HEK293 (cell line): ENCODE results near the gene CAPZB.
A peak's percentile ranks its signal among the peaks of the same experiment; 100 is the strongest.

Source experiments
- CTCF ChIA-PET: fragments of 350-600 bp; formaldehyde crosslinking; extraction: SDS; loops from one replicate; lab custom pipeline; 2021; ENCODE audit warnings: antibody characterized with exemption; lab: Yijun Ruan, JAX
- POLR2A ChIA-PET: fragments of 300-600 bp; formaldehyde crosslinking; extraction: SDS; loops from one replicate; lab custom pipeline; 2020; ENCODE audit warnings: antibody characterized with exemption, inconsistent platforms; lab: Yijun Ruan, JAX
- H3K27ac ChIP-seq: fragments of 200-500 bp; sonication (Bioruptor generic); 2 replicates; pipeline ENCODE4 v1.5.1; 2014; ENCODE audit warnings: low read depth, low read length, control low read depth, inconsistent platforms; ENCODE audit errors: extremely low read depth
- H3K36me3 ChIP-seq, 2 experiments: fragments of 200-500 bp in 1 of 2; sonication (Bioruptor generic) in 1 of 2; 1 replicate in 1 of 2; 2 replicates in 1 of 2; pipeline ENCODE4 v1.5.1; 2014 to 2017; ENCODE audit warnings: inconsistent platforms in 2 of 2, low read length in 2 of 2; ENCODE audit not compliant: control insufficient read depth in 2 of 2, insufficient read depth in 1 of 2
- H3K4me1 ChIP-seq: fragments of 200-500 bp; sonication (Bioruptor generic); 2 replicates; pipeline ENCODE4 v1.5.1; 2014; ENCODE audit warnings: mild to moderate bottlenecking, low read length, inconsistent platforms; ENCODE audit not compliant: control insufficient read depth, insufficient read depth
- H3K4me3 ChIP-seq: 2 replicates; pipeline ENCODE4 v1.5.1; 2011; ENCODE audit warnings: low read depth, mild to moderate bottlenecking, control low read depth, low read length, moderate library complexity
- H3K9me3 ChIP-seq: fragments of 200-500 bp; sonication (Bioruptor generic); 2 replicates; pipeline ENCODE4 v1.5.1; 2014; ENCODE audit warnings: low read depth, low read length, inconsistent platforms; ENCODE audit not compliant: control insufficient read depth, insufficient read depth
- GLI4 ChIP-seq: fragments of 450-650 bp; formaldehyde crosslinking; IDR thresholded peaks from 2 replicates; pipeline ENCODE4 v1.5.1; 2016; ENCODE audit warnings: missing biosample characterization, missing genetic modification characterization
- GLIS2 ChIP-seq: fragments of 450-650 bp; formaldehyde crosslinking; IDR thresholded peaks from 2 replicates; pipeline ENCODE4 v1.5.1; 2016; ENCODE audit warnings: missing biosample characterization, missing genetic modification characterization
- HIC1 ChIP-seq: fragments of 450-650 bp; formaldehyde crosslinking; IDR thresholded peaks from 2 replicates; pipeline ENCODE4 v1.5.1; 2016; ENCODE audit warnings: missing biosample characterization, missing genetic modification characterization
- HOXA7 ChIP-seq: sonication (generic); formaldehyde crosslinking; IDR thresholded peaks from 2 replicates; pipeline ENCODE4 v1.8.1; 2022; ENCODE audit warnings: missing genetic modification reagents, borderline replicate concordance
- KLF1 ChIP-seq: fragments of 450-650 bp; formaldehyde crosslinking; IDR thresholded peaks from 2 replicates; pipeline ENCODE4 v1.5.1; 2016; ENCODE audit warnings: missing biosample characterization, missing genetic modification characterization
- KLF16 ChIP-seq: fragments of 450-650 bp; formaldehyde crosslinking; IDR thresholded peaks from 2 replicates; pipeline ENCODE4 v1.5.1; 2017; ENCODE audit warnings: missing biosample characterization, missing genetic modification characterization
- KLF7 ChIP-seq: fragments of 450-650 bp; formaldehyde crosslinking; IDR thresholded peaks from 2 replicates; pipeline ENCODE4 v1.5.1; 2016; ENCODE audit warnings: missing biosample characterization, missing genetic modification characterization, borderline replicate concordance
- REPIN1 ChIP-seq: fragments of 450-650 bp; formaldehyde crosslinking; IDR thresholded peaks from 2 replicates; pipeline ENCODE4 v1.5.1; 2017; ENCODE audit warnings: missing biosample characterization, missing genetic modification characterization, low read depth
- SCRT2 ChIP-seq: fragments of 450-650 bp; formaldehyde crosslinking; IDR thresholded peaks from 2 replicates; pipeline ENCODE4 v1.5.1; 2016; ENCODE audit warnings: missing biosample characterization, missing genetic modification characterization
- SP3 ChIP-seq: fragments of 450-650 bp; formaldehyde crosslinking; IDR thresholded peaks from 2 replicates; pipeline ENCODE4 v1.5.1; 2016; ENCODE audit warnings: missing biosample characterization, missing genetic modification characterization
- SP7 ChIP-seq: fragments of 450-650 bp; formaldehyde crosslinking; IDR thresholded peaks from 2 replicates; pipeline ENCODE4 v1.5.1; 2016; ENCODE audit warnings: missing biosample characterization, missing genetic modification characterization
- ZBTB11 ChIP-seq: fragments of 450-650 bp; formaldehyde crosslinking; conservative IDR thresholded peaks from 2 replicates; pipeline ENCODE4 v1.5.1; 2016; ENCODE audit warnings: low read depth, missing biosample characterization, missing genetic modification characterization
- ZBTB17 ChIP-seq: fragments of 450-650 bp; formaldehyde crosslinking; IDR thresholded peaks from 2 replicates; pipeline ENCODE4 v1.5.1; 2016; ENCODE audit warnings: missing biosample characterization, missing genetic modification characterization
- ZBTB20 ChIP-seq: fragments of 450-650 bp; formaldehyde crosslinking; IDR thresholded peaks from 2 replicates; pipeline ENCODE4 v1.5.1; 2016; ENCODE audit warnings: missing biosample characterization, missing genetic modification characterization
- ZNF132 ChIP-seq: fragments of 450-650 bp; formaldehyde crosslinking; IDR thresholded peaks from 2 replicates; pipeline ENCODE4 v1.5.1; 2017; ENCODE audit warnings: missing biosample characterization, missing genetic modification characterization, borderline replicate concordance
- ZNF157 ChIP-seq: fragments of 450-650 bp; formaldehyde crosslinking; IDR thresholded peaks from 2 replicates; pipeline ENCODE4 v1.5.1; 2016; ENCODE audit warnings: missing biosample characterization, missing genetic modification characterization
- ZNF280D ChIP-seq: fragments of 450-650 bp; formaldehyde crosslinking; IDR thresholded peaks from 2 replicates; pipeline ENCODE4 v1.5.1; 2016; ENCODE audit warnings: missing biosample characterization, missing genetic modification characterization
- ZNF324 ChIP-seq: fragments of 450-650 bp; formaldehyde crosslinking; IDR thresholded peaks from 2 replicates; pipeline ENCODE4 v1.5.1; 2016; ENCODE audit warnings: missing biosample characterization, missing genetic modification characterization
- ZNF449 ChIP-seq: fragments of 450-650 bp; formaldehyde crosslinking; IDR thresholded peaks from 2 replicates; pipeline ENCODE4 v1.5.1; 2017; ENCODE audit warnings: missing biosample characterization, mild to moderate bottlenecking, missing genetic modification characterization, moderate library complexity
- ZNF530 ChIP-seq: fragments of 450-650 bp; formaldehyde crosslinking; IDR thresholded peaks from 2 replicates; pipeline ENCODE4 v1.5.1; 2016; ENCODE audit warnings: low read depth, missing biosample characterization, missing genetic modification characterization
- ZNF600 ChIP-seq: fragments of 450-650 bp; formaldehyde crosslinking; IDR thresholded peaks from 2 replicates; pipeline ENCODE4 v1.5.1; 2016; ENCODE audit warnings: missing biosample characterization, missing genetic modification characterization
- ZNF677 ChIP-seq: fragments of 450-650 bp; IDR thresholded peaks from 2 replicates; pipeline ENCODE4 v1.5.0; 2018; ENCODE audit warnings: missing biosample characterization, mild to moderate bottlenecking, missing genetic modification characterization, moderate library complexity
- ZNF704 ChIP-seq: fragments of 450-650 bp; formaldehyde crosslinking; IDR thresholded peaks from 2 replicates; pipeline ENCODE4 v1.5.1; 2016; ENCODE audit warnings: missing biosample characterization, missing genetic modification characterization
- ZNF76 ChIP-seq: fragments of 450-650 bp; formaldehyde crosslinking; IDR thresholded peaks from 2 replicates; pipeline ENCODE4; 2016; ENCODE audit warnings: low read depth, missing biosample characterization, missing genetic modification characterization, borderline replicate concordance
- ZNF785 ChIP-seq: fragments of 450-650 bp; formaldehyde crosslinking; IDR thresholded peaks from 2 replicates; pipeline ENCODE4 v1.5.1; 2016; ENCODE audit warnings: missing biosample characterization, missing genetic modification characterization
- ZSCAN30 ChIP-seq: fragments of 450-650 bp; IDR thresholded peaks from 2 replicates; pipeline ENCODE4 v1.5.1; 2018; ENCODE audit warnings: missing biosample characterization, mild to moderate bottlenecking, missing genetic modification characterization, moderate library complexity

The CAPZB gene

GRCh38 chr1:19485362-19486187 lies at the start of gene CAPZB (continued):
- peak; percentile 35; the same call in 1 of the 2 replicates for TF ChIP-seq GLIS2 (tag by site-specific recombination)
- no peak for TF ChIP-seq SCRT2 (tag by site-specific recombination)
- TF ChIP-seq ZNF785 (tag by site-specific recombination), result no peak
- TF ChIP-seq ZBTB11 (tag by site-specific recombination), result peak; percentile 81
- TF ChIP-seq KLF7 (tag by site-specific recombination), result 0 out of 2 replicates have a peak, but pooled peaks have one; percentile 28
- peak; percentile 93 for TF ChIP-seq ZNF600
- TF ChIP-seq ZBTB17 (tag by site-specific recombination), result peak; percentile 50
- TF ChIP-seq ZNF76 (tag by site-specific recombination), result peak; percentile 64; the same call in 1 of the 2 replicates
- no peak for TF ChIP-seq ZNF677
- TF ChIP-seq HOXA7, result no peak
- peak; percentile 68 for TF ChIP-seq ZBTB20 (tag by site-specific recombination)
- peak; percentile 70 for TF ChIP-seq ZSCAN30 (tag by site-specific recombination)
- TF ChIP-seq KLF16 (tag by site-specific recombination), result peak; percentile 38; the same call in 1 of the 2 replicates
- peak; percentile 99 for TF ChIP-seq ZNF449 (tag by site-specific recombination)
- TF ChIP-seq KLF1 (tag by site-specific recombination), result peak; percentile 90
- TF ChIP-seq SP7 (tag by site-specific recombination), result 0 out of 2 replicates have a peak, but pooled peaks have one; percentile 1
- TF ChIP-seq ZNF704, result no peak
- no peak for TF ChIP-seq ZNF530 (tag by site-specific recombination)

- Histone ChIP-seq H3K4me3 (no peak overlapping the region), H3K4me1 (no peaks in the 10 kb centered on the region), H3K36me3 (no peaks in the 10 kb centered on the region), H3K9me3 (no peaks in the 10 kb centered on the region), H3K27ac (no peak overlapping the region)
- ChIA-PET CTCF (interaction anchor here (0.8 to 2.1 kb wide), 2 partner anchors 48 to 128 kb away, joined by 3 to 6 read pairs; no protein-coding TSS in a partner anchor), POLR2A (no interaction called here)
- no peak for TF ChIP-seq ZNF157 (tag by site-specific recombination)
- no peak for TF ChIP-seq HIC1
- TF ChIP-seq REPIN1 (tag by site-specific recombination), result no peak
- TF ChIP-seq ZNF324 (tag by site-specific recombination), result no peak
- TF ChIP-seq ZNF280D, result no peak
- no peak for TF ChIP-seq GLI4 (tag by site-specific recombination)
- no peak for TF ChIP-seq ZNF132 (tag by site-specific recombination)
- no peak for TF ChIP-seq SP3 (tag by site-specific recombination)
- TF ChIP-seq, all 188 proteins: peak for 0
Observed at GRCh38 chr1:19534281-19534680, 48.9 kb upstream of the CAPZB start.
